Ovary (tissue), 9 donors: ENCODE measurements around the gene KRTAP19-1. TPM values are rescaled to one million over a fixed set of nuclear protein-coding genes. Genes with fewer than 3 reads are reported as not detected.

Source experiments
- DNase-seq, 5 donors: peaks; one replicate each; pipeline ENCODE4 v3.0.0-alpha.2; 2019 to 2020
- H3K27ac ChIP-seq, 2 donors: fragments of 200-600 bp; one replicate each; pipeline versions ENCODE4 v1.5.1 to v1.8.0; 2019 to 2022
- H3K27me3 ChIP-seq: fragments of 200-600 bp; one replicate; pipeline ENCODE4 v1.8.0; 2022
- H3K36me3 ChIP-seq: fragments of 200-600 bp; sonication (generic); one replicate; pipeline ENCODE4 v1.5.1; 2019
- H3K4me1 ChIP-seq: one replicate; pipeline ENCODE4 v1.8.1; 2013; ENCODE audit warnings: mild to moderate bottlenecking, moderate library complexity; ENCODE audit not compliant: insufficient read depth
- H3K4me3 ChIP-seq: fragments of 200-600 bp; sonication (generic); one replicate; pipeline ENCODE4 v1.5.1; 2017
- H3K9me3 ChIP-seq, 2 donors: fragments of 200-600 bp in 1 of 2; sonication (generic) in 1 of 2; one replicate each; pipeline versions ENCODE4 v1.5.1 to v1.8.1; 2013 to 2019; ENCODE audit warnings: mild to moderate bottlenecking in 1 of 2, moderate library complexity in 1 of 2
- CTCF ChIP-seq, 3 donors: fragments of 450-650 bp in 2 of 3; fragments of 200-600 bp in 1 of 3; IDR thresholded peaks; one replicate each; pipeline versions ENCODE4 v1.5.1 to v1.8.0; 2016 to 2022; ENCODE audit warnings: antibody characterized with exemption in 3 of 3, mild to moderate bottlenecking in 1 of 3
- EP300 ChIP-seq: sonication (generic); formaldehyde crosslinking; IDR thresholded peaks from one replicate; pipeline ENCODE4 v1.6.1; 2017; ENCODE audit warnings: antibody characterized with exemption
- POLR2A ChIP-seq: fragments of 450-650 bp; IDR thresholded peaks from one replicate; pipeline ENCODE4 v1.6.1; 2017; ENCODE audit warnings: antibody characterized with exemption, mild to moderate bottlenecking, moderate library complexity
- WGBS, 3 donors: extraction: QIAGEN DNeasy Blood & Tissue Kit in 1 of 3; methylation state at CpG; one replicate each; pipeline versions ENCODE4 v1.1.5 to v1.1.7; 2013 to 2017; 5-methylcytosine and 5-hydroxymethylcytosine counted together
- intact Hi-C, 4 donors: fragments of 100-400 bp; cut with DNase I; formaldehyde crosslinking; loops; one replicate each; pipeline versions ENCODE4 v1.11.0 to v1.15.1; 2022 to 2023
- polyA plus RNA-seq, 2 donors: library from polyadenylated mRNA; stranded (reverse); fragments of 200-250 nt in 1 of 2; fragments of 350-450 nt in 1 of 2; fragmentation: Illumina TruSeq in 1 of 2; extraction: RNeasy Lipid Tissue Mini Kit (QIAGEN cat#74804) in 1 of 2; gene quantifications; one replicate each; pipeline ENCODE4 v1.2.3, GENCODE V29; 2013 to 2014
- total RNA-seq, 7 donors: library from RNA; depleted of rRNA in 2 of 7; stranded (reverse); fragments of >200 nt in 2 of 7; fragmentation: NEBNext Ultra II Directional in 3 of 7; extraction: Animal tissue kit (Norgen Biotek cat#: 25700) in 3 of 7; gene quantifications; one replicate each; pipeline versions ENCODE4 v1.1.0 to v1.2.4, GENCODE V29; 2016 to 2023
- donor health status: DM: no; HTN: no; CAD: no; lungs with moderate emphysema.
- donor health status: DM: no; HTN: no; CAD: no.
- donor health status: Bipolar disorder and iron deficiency.
- donor health status: DM: yes; HTN: yes; CAD: no.
- donor health status: DM: no; HTN: no; CAD: no.
- donor health status: DM: yes; HTN: yes; CAD: no.

Gene KRTAP19-1
- total and polyA plus RNA-seq, 9 donors, result not detected

- Histone ChIP-seq H3K27me3 (no peaks in the 10 kb centered on the region), H3K36me3 (no peaks in the 10 kb centered on the region), H3K27ac (no peak overlapping the region), H3K4me3 (no peak overlapping the region), H3K9me3 (no peaks in the 10 kb centered on the region), H3K4me1 (no peaks in the 10 kb centered on the region)
- 85 to 89% (median 88%) methylated on average over 3 of the region's 3 CpGs for WGBS, 3 donors
- intact Hi-C loops, result no loop called here
- TF ChIP-seq POLR2A (no peak), CTCF (IDR thresholded peaks at IDR 0.05) (no peak), EP300 (no peak)
- DNase-seq, result no peak
These were observed 31.7 kb downstream of the KRTAP19-1 start for GRCh38 chr21:30448514-30448913.

GRCh38 chr21:30447056-30447455, 33.1 kb downstream of the KRTAP19-1 start:
- no peak for DNase-seq
- Histone ChIP-seq H3K36me3 (no peaks in the 10 kb centered on the region), H3K4me1 (no peaks in the 10 kb centered on the region), H3K9me3 (no peaks in the 10 kb centered on the region), H3K27me3 (no peaks in the 10 kb centered on the region), H3K27ac (no peak overlapping the region), H3K4me3 (no peak overlapping the region)
- TF ChIP-seq EP300 (no peak), CTCF (IDR thresholded peaks at IDR 0.05) (no peak), POLR2A (no peak)
- WGBS, 3 donors, result 30 to 47% (median 39%) methylated on average over 4 of the region's 4 CpGs
- intact Hi-C loops, result no loop called here

- no peaks in the 10 kb centered on the region for H3K36me3 ChIP-seq
- intact Hi-C loops, result no loop called here
- H3K4me3 ChIP-seq, result no peak overlapping the region
- TF ChIP-seq POLR2A, result no peak
- DNase-seq, result no peak
- no peaks in the 10 kb centered on the region for H3K4me1 ChIP-seq
- H3K27me3 ChIP-seq, result no peaks in the 10 kb centered on the region
- WGBS, 3 donors, result 27 to 58% (median 52%) methylated on average over 1 of the region's 1 CpG
- no peaks in the 10 kb centered on the region for H3K9me3 ChIP-seq
- H3K27ac ChIP-seq, result no peak overlapping the region
These were observed 36.0 kb downstream of the KRTAP19-1 start for GRCh38 chr21:30444204-30444603.

- Histone ChIP-seq H3K4me3 (no peak overlapping the region), H3K9me3 (no peaks in the 10 kb centered on the region)
- intact Hi-C loops, result no loop called here
These were observed 36.9 kb downstream of the KRTAP19-1 start for GRCh38 chr21:30443226-30443625.

GRCh38 chr21:30439975-30440374, 40.2 kb downstream of the KRTAP19-1 start, which contains the start of gene KRTAP15-1:
TSS of gene KRTAP15-1 (plus strand) at chr21:30440275. CDS start at chr21:30440328, 53 bp downstream.
- DNase-seq, result no peak
- H3K4me1 ChIP-seq, result no peaks in the 10 kb centered on the region
- intact Hi-C loops, result no loop called here
- TF ChIP-seq EP300 (no peak), CTCF (IDR thresholded peaks at IDR 0.05) (no peak), POLR2A (no peak)
- H3K9me3 ChIP-seq, result no peaks in the 10 kb centered on the region
- no peak within 1 kb of the TSS for H3K4me3 ChIP-seq
- H3K27me3 ChIP-seq, result no peaks in the 10 kb centered on the region
- H3K36me3 ChIP-seq, result no peaks in the 10 kb centered on the region
- H3K27ac ChIP-seq, result no peak within 1 kb of the TSS
- whole genome bisulfite sequencing, 3 donors, result 85 to 97% (median 90%) methylated on average over 5 of the region's 5 CpGs

More at GRCh38 chr21:30443226-30443625, 36.9 kb downstream of the KRTAP19-1 start:
- H3K36me3 ChIP-seq, result no peaks in the 10 kb centered on the region
- no peak for TF ChIP-seq CTCF (IDR thresholded peaks at IDR 0.05)
- no peak for DNase-seq
- no peaks in the 10 kb centered on the region for H3K27me3 ChIP-seq
- no peaks in the 10 kb centered on the region for H3K4me1 ChIP-seq
- no peak overlapping the region for H3K27ac ChIP-seq
